ENCODE results near the gene AP3B1. TPM values are rescaled to one million over a fixed set of nuclear protein-coding genes. Genes with fewer than 3 reads are reported as not detected.

AP3B1 gene
- total and polyA plus RNA-seq, 2 donors (not counting 1 experiment from before 2014, with no cell fraction given): 26.8 to 58.9 TPM

GRCh38 chr5:78215972-78216371, 78.5 kb downstream of the AP3B1 start:
- Mint-ChIP-seq H3K27ac (no peak overlapping the region), H3K4me3 (no peak overlapping the region), H3K4me1 (peaks cover under 1% of the 10 kb centered on the region), H3K9me3 (ENCODE audit: insufficient read depth) (no peaks in the 10 kb centered on the region), H3K27me3 (no peaks in the 10 kb centered on the region)
- no peaks in the 10 kb centered on the region for H3K79me2 ChIP-seq (ENCODE audit: control insufficient read depth, insufficient read depth, low read length)
- 93% methylated on average over 2 of the region's 4 CpGs for WGBS (ENCODE audit: insufficient coverage)
- H3K36me3 ChIP-seq (replicated peaks in 1 of 2; ENCODE audit: control extremely low read depth in 1 of 2, control insufficient read depth in 1 of 2, extremely low read depth in 1 of 2, insufficient read depth in 2 of 2, low read length in 1 of 2): peaks cover 4 to 5% of the 10 kb centered on the region in 2 experiments
- no peak overlapping the region for H3K27ac ChIP-seq (ENCODE audit: low read length in 2 of 2)
- TF ChIP-seq EZH2 (IDR thresholded peaks at IDR 0.05; ENCODE audit: borderline replicate concordance, insufficient read depth, low read depth, low read length, poor library complexity, severe bottlenecking) (no peak), CTCF (IDR thresholded peaks at IDR 0.05) (no peak)
- no peak for ATAC-seq (ENCODE audit: low read depth)
- H3K9me3 ChIP-seq (ENCODE audit: control extremely low read depth in 1 of 3, control insufficient read depth in 2 of 3, insufficient read depth in 1 of 3, low read length in 2 of 3): no peaks in the 10 kb centered on the region
- H4K20me1 ChIP-seq (ENCODE audit: control insufficient read depth, insufficient read depth, low read length, poor library complexity, severe bottlenecking): no peaks in the 10 kb centered on the region
- H2AFZ ChIP-seq (ENCODE audit: insufficient read depth, low read depth, low read length, poor library complexity, severe bottlenecking): no peak overlapping the region
- H3K4me2 ChIP-seq (replicated peaks; ENCODE audit: low read depth, low read length, poor library complexity, severe bottlenecking): no peak overlapping the region
- DNase-seq: no peak
- POLR2A ChIA-PET: no interaction called here
- CTCF ChIA-PET: no interaction called here
- no peak overlapping the region for H3K4me3 ChIP-seq (ENCODE audit: control extremely low read depth in 1 of 5, extremely low read depth in 1 of 5, insufficient read depth in 1 of 5, low read depth in 2 of 5, low read length in 4 of 5)
- no peaks in the 10 kb centered on the region for H3K4me1 ChIP-seq (ENCODE audit: control insufficient read depth in 2 of 2, insufficient read depth in 2 of 2, low read length in 2 of 2)
- no peaks in the 10 kb centered on the region for H3K27me3 ChIP-seq (replicated peaks in 1 of 4; ENCODE audit: control extremely low read depth in 1 of 4, control insufficient read depth in 3 of 4, insufficient read depth in 4 of 4, low read length in 3 of 4)
- intact Hi-C loops (cut with micrococcal nuclease): no loop called here
- H3K9ac ChIP-seq (ENCODE audit: low read length): no peak overlapping the region

DNA sequence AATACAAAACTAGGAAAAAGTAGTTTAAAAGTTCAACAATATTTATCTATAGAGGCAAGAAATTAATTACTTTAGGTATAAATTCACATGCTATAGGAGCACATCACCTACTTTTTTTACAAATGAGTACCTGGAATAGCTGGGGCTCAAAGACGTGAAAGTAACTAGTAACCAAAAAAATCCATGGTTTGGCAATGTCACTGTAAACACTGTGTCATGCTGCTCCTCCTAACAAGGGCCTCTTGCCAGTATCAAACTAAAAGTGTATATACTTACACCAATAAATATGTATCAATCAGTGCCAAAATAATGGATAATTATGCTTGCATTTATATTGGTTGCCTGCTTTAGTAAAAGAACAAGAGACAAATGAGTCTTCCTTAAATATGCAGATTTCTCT, 78.9 kb downstream of the AP3B1 start:
- POLR2A ChIA-PET: no interaction called here
- no peak overlapping the region for H3K4me2 ChIP-seq (replicated peaks; ENCODE audit: low read depth, low read length, poor library complexity, severe bottlenecking)
- ATAC-seq (ENCODE audit: low read depth) (no peak), DNase-seq (no peak)
- no peak for TF ChIP-seq CTCF (IDR thresholded peaks at IDR 0.05)
- TF ChIP-seq EZH2 (IDR thresholded peaks at IDR 0.05; ENCODE audit: borderline replicate concordance, insufficient read depth, low read depth, low read length, poor library complexity, severe bottlenecking): no peak
- H4K20me1 ChIP-seq (ENCODE audit: control insufficient read depth, insufficient read depth, low read length, poor library complexity, severe bottlenecking): no peaks in the 10 kb centered on the region
- intact Hi-C loops (cut with micrococcal nuclease): no loop called here
- H3K79me2 ChIP-seq (ENCODE audit: control insufficient read depth, insufficient read depth, low read length): no peaks in the 10 kb centered on the region
- no peak overlapping the region for H3K4me3 Mint-ChIP-seq
- H3K9me3 ChIP-seq (ENCODE audit: control extremely low read depth in 1 of 3, control insufficient read depth in 2 of 3, insufficient read depth in 1 of 3, low read length in 2 of 3): no peaks in the 10 kb centered on the region
- H2AFZ ChIP-seq (ENCODE audit: insufficient read depth, low read depth, low read length, poor library complexity, severe bottlenecking): no peak overlapping the region
- H3K9me3 Mint-ChIP-seq (ENCODE audit: insufficient read depth): no peaks in the 10 kb centered on the region
- CTCF ChIA-PET: no interaction called here
- no CpG with 5 or more reads among the region's 1 CpG for WGBS (ENCODE audit: insufficient coverage)
- H3K4me1 Mint-ChIP-seq: no peaks in the 10 kb centered on the region
- no peak overlapping the region for H3K9ac ChIP-seq (ENCODE audit: low read length)
- H3K27ac ChIP-seq (ENCODE audit: low read length in 2 of 2): no peak overlapping the region
- H3K4me3 ChIP-seq (ENCODE audit: control extremely low read depth in 1 of 5, extremely low read depth in 1 of 5, insufficient read depth in 1 of 5, low read depth in 2 of 5, low read length in 4 of 5): no peak overlapping the region
- H3K36me3 ChIP-seq (replicated peaks in 1 of 2; ENCODE audit: control extremely low read depth in 1 of 2, control insufficient read depth in 1 of 2, extremely low read depth in 1 of 2, insufficient read depth in 2 of 2, low read length in 1 of 2): peaks cover 4 to 5% of the 10 kb centered on the region in 2 experiments
- H3K27ac Mint-ChIP-seq: no peak overlapping the region
- no peaks in the 10 kb centered on the region for H3K27me3 ChIP-seq (replicated peaks in 1 of 4; ENCODE audit: control extremely low read depth in 1 of 4, control insufficient read depth in 3 of 4, insufficient read depth in 4 of 4, low read length in 3 of 4)
- H3K27me3 Mint-ChIP-seq: no peaks in the 10 kb centered on the region
- H3K4me1 ChIP-seq (ENCODE audit: control insufficient read depth in 2 of 2, insufficient read depth in 2 of 2, low read length in 2 of 2): no peaks in the 10 kb centered on the region
